GF-D8 (cell line): ENCODE results near the gene P2RX4.
"Not testable (repeated sequence)": the region's sequence is repeated elsewhere in the genome, so short reads cannot be mapped to it uniquely, and the experiment has no call there.

Experiments used
- DNase-seq: peaks from one replicate; lab custom pipeline; 2025; lab: John Stamatoyannopoulos, UW

The P2RX4 gene, protein sequence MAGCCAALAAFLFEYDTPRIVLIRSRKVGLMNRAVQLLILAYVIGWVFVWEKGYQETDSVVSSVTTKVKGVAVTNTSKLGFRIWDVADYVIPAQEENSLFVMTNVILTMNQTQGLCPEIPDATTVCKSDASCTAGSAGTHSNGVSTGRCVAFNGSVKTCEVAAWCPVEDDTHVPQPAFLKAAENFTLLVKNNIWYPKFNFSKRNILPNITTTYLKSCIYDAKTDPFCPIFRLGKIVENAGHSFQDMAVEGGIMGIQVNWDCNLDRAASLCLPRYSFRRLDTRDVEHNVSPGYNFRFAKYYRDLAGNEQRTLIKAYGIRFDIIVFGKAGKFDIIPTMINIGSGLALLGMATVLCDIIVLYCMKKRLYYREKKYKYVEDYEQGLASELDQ

DNA sequence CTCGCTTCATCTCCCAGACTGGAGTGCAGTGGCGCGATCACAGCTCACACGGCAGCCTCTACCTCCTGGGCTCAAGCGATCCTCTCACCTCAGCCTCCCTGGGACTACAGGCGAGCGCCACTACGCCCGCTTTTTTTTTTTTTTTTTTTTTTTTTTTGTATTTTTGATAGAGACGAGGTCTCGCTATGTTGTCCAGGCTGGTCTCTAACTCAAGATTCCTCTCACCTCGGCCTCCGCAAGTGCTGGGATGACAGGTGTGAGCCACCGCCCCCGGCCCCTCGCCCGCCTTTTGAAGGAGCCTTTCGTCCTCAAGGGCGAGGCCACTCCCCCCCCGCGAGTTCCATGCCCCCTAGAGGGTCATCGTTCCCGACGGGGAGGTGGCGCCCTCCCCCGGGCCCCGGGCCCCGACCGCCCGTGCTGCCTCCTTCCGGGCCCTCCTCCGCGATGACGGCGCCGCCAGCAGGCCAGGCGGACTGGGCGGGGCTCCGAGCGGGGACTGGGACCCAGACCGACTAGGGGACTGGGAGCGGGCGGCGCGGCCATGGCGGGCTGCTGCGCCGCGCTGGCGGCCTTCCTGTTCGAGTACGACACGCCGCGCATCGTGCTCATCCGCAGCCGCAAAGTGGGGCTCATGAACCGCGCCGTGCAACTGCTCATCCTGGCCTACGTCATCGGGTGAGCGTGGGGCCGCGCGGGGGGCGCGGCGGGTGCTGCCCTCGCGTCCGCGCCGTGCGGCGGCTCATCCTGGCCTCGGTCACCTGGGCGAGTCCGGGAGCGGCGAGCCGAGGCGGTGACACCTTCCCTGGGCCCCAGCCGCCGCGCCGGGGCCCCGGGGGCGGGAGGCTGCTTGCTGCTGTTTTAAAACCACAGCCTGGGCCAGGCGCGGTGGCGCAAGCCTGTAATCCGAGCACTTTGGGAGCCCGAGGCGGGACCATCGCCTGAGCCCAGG is at the start of gene P2RX4:
P2RX4 (plus strand) TSS at position 506 of the 949 bp plus-strand sequence; CDS start at position 542, 36 bp downstream.
- peak; percentile 53 for DNase-seq

DNA sequence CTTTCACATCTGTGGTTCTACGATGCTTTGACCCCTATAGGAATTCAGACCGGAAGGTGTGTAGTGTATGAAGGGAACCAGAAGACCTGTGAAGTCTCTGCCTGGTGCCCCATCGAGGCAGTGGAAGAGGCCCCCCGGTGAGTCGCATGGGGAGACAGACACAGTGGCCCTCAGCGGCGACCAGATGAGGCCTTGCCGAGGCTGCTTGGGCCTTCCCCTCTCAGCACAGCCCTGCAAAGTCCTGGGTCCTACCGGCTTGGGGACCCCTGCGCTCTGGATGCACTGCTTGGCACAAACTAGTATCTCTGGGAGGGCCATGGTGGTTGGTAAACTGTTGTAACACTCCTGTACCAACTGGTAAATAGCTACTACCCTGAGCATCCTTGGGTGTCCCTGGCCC is 47.5 kb upstream of the P2RX4 start:
- DNase-seq = no peak

- DNase-seq = no peak
Observed at GRCh38 chr12:121162985-121163384, 46.9 kb upstream of the P2RX4 start.

GRCh38 chr12:121164839-121165238 is 45.1 kb upstream of the P2RX4 start:
- not testable (repeated sequence) for DNase-seq

- no peak for DNase-seq
Observed at GRCh38 chr12:121165316-121165715, 44.6 kb upstream of the P2RX4 start.

GRCh38 chr12:121166356-121166755 is 43.6 kb upstream of the P2RX4 start:
- no peak for DNase-seq

DNA sequence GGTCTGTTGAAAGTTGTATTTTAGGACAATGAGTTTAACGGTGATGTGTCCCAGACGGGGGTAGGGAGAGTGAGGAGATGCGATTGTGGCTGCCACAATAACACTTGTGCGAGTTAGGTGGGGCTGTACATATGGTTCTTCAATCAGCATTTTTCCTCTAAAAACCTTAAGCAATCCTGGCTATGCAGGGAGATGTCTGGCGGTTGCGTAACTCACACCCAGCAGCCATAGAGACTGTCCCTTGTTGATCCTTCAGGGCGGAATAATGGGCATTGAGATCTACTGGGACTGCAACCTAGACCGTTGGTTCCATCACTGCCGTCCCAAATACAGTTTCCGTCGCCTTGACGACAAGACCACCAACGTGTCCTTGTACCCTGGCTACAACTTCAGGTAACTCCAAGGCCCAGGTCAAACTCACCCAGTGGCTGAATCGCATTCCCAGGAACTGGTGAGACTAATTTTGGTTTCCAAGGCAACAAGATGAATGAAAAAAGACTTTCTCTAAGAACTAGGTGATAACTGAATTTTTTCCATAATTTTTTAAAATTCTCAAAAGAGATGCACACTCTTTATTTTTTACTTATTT is 42.6 kb upstream of the P2RX4 start:
- no peak for DNase-seq

DNA sequence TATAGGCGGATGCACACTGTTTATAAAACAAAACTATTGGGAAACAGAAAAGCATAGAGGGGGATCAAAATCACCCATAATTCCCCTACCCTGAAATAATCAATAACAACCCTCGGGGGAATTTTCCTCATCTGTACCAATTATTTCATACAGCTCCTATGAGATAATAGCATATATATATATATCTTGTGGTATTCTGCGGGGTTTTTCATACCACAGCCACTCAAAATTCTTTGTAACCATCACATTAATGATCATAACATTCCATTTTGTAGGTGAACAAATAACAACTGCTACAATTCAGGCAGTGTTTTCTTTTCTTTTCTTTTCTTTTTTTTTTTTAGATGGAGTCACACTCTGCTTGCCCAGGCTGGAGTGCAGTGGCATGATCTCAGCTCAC is 42.0 kb upstream of the P2RX4 start:
- DNase-seq = no peak

DNA sequence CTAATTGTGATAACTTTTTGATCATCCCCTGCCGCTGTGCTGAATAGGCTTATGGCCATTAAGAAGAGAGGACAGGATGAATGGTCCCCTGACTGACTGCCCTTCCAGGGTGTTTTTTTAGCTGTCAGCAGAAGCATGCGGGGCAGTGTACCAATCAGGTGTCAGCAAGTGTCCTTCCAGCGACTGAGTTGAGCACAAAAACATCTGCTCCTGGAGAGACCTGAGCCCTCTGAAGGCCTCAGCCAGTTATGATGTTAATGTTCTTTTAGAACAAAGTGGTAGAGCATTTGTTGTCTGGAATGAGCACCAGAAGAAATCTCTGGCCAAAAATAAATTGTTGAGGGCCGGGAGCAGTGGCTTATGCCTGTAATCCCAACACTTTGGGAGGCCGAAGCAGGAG is 39.8 kb upstream of the P2RX4 start:
- DNase-seq = no peak

DNA sequence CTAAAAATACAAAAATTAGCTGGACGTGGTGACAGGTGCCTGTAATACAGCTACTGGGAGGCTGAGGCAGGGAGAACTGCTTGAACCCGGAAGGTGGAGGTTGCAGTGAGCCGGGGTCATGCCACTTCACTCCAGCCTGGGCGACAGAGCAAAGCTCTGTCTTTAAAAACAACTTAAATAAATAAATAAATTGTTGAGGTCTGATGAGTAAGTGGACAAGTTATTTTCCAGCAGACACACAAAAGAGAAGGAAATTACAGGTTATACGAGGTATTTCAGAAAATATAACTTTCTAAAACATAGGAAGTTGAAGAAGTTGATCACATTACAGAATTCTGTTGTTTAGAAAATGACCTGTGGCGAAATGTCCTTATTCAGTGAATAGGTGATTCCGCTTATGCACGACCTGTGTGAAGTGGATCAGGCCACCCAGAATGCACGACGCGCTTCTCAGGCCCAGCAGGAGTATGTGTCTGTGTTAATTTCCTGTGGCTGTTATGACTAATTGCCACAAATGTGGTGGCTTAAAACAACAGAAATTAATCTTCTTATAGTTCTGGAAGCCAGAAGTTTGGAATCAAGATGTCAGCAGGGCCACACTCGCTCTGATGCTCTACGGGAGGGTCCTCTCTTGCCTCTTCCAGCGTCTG is 39.2 kb upstream of the P2RX4 start:
- DNase-seq = no peak

- no peak for DNase-seq
Observed at GRCh38 chr12:121172145-121172544, 37.8 kb upstream of the P2RX4 start.

DNA sequence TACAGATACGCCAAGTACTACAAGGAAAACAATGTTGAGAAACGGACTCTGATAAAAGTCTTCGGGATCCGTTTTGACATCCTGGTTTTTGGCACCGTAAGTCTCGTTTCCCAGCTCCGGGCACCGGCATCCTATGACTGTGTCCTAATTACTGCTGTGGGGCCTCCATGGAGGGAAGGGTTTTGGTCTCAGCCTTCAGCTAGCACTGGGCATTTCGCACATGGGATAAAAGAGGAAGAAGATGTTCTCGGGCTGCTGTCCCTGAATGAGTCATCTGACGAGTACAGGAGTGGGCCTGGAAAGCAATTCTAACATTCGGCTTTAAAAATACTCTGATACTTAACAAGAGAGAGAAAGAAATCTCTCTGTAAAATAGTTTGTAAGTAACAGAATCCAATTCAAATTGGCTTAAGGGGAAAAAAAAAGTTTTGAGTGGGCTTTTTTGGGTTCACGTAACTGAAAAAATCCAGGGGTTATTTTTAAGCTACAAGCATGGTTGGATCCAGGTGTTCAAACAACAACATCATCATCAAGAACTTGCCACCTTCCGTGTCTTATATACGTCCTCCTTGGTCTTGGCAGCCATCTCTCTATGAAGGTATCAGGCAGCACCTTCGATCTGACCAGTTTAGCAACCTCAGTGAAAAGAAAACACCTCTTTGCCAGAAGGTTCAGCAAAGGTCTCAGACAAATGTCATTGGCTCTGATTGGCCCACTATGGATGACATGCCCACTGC is 34.4 kb upstream of the P2RX4 start:
- no peak for DNase-seq

DNA sequence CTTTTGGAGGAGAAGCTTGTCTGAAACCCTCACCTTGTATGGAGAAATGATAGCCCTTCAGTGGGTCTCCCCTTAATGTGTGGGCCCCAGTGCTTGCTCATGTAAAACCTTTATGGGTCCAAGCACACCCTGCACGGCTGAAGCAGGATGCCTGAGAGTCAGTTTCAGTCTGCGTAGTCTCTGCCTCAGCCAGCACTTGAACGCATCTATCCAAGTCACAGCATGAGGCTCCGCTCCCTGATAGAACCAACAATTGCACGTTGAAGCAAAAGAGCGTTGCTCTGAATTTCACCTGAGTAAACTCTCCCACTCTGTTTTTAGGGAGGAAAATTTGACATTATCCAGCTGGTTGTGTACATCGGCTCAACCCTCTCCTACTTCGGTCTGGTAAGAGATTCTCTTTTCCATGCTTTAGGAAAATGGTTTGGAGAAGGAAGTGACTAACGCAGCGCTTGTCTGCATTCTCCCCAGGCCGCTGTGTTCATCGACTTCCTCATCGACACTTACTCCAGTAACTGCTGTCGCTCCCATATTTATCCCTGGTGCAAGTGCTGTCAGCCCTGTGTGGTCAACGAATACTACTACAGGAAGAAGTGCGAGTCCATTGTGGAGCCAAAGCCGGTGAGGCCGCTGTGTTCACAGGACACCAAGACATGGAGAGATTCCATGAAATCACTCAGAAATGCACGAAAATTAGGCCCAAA is 33.0 kb upstream of the P2RX4 start:
- DNase-seq = no peak

DNA sequence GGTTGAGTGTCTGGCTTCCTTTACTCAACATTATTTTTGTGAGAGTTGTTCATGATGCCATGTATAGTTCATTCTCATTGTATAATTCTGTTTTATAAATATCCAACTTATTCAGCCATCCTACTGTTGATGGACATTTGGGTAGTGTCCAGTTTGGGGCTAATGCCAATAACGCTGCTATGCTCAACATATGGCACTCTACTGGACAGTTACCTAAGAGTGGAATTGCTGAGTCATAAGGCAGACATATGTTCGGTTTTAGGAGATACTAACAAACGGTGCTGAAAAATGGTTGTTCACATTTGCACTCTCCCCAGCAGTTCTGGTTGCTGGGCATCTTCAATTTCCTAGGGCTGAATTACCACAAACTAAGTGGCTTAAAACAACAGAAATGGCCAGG is 28.7 kb upstream of the P2RX4 start:
- no peak for DNase-seq

- no peak for DNase-seq
Observed at GRCh38 chr12:121182222-121182893, 27.6 kb upstream of the P2RX4 start.

GRCh38 chr12:121184425-121184824 is 25.5 kb upstream of the P2RX4 start:
- no peak for DNase-seq

DNA sequence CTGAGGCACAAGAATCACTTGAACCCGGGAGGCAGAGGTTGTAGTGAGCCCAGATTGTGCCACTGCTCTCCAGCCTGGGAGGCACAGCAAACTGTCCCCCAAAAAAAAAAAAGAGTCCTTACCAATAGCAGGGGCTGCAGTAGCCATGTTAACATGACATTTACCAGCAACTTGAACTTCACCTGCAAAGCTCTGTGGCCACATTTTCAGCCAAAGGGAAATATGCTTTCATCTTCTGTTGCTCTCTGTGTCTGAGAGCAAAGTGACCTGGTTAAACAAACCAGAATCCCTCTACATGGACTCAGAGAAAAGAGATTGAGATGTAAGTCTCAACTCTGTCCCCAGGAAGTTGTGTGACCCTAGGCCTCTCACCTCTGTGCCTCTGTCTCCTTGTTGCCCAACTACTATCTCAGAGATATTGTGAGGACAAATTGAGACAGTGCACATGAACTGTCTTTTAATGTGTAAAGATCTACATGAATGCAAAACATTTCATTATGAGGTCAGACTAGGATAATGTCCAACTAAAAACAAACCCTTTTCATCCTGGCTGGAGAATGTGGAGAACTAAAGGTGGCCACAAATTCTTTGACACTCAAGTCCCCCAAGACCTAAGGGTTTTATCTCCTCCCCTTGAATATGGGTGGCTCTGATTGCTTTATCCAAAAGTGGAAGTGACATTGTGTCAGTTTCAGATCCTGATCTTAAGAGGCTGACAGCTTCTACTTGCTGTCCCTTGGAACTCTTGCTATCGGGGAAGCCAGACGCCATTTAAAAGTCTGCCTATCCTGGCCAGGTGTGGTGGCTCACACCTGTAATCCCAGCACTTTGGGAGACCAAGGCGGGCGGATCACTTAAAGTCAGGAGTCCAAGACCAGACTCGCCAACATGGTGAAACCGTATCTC is 24.7 kb upstream of the P2RX4 start:
- DNase-seq = no peak

GRCh38 chr12:121186826-121187225 is 23.1 kb upstream of the P2RX4 start:
- no peak for DNase-seq

DNA sequence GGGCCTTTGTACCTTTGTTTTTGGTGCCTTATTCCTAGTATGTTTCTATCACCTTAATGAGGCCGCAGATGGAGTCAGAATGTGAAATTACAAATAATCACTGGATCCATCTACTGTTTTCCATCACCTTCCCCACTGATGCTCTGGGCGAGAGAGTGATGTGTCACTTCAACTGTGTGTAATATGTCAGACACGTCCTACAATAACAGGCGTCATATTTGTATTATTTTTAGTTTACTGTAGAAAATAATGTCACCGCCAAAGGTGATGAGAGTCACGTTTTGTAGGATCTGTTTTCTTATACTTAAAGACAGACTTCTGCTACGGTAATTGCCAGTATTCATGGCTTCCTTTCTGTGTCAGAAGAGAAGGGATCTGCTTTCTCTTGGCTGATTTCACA is 22.4 kb upstream of the P2RX4 start:
- no peak for DNase-seq
